A673 (cell line): Measurements from ENCODE around the gene IFITM5.

Experiments used
- CTCF ChIP-seq: fragments of 300-800, 200-600 bp; sonication (generic); conservative IDR thresholded peaks from 2 replicates; pipeline ENCODE4 v1.5.1; 2017; ENCODE audit warnings: low read depth, mild to moderate bottlenecking, antibody characterized with exemption, low read length, moderate library complexity, mixed read lengths
- EZH2 ChIP-seq: fragments of 200-600 bp; sonication (generic); IDR thresholded peaks from 2 replicates; pipeline ENCODE4 v1.6.1; 2017; ENCODE audit warnings: borderline replicate concordance, low read depth, mild to moderate bottlenecking, mixed read lengths, antibody characterized with exemption, low read length; ENCODE audit not compliant: poor library complexity, severe bottlenecking

GRCh38 chr11:259413-259812 is 39.9 kb downstream of the IFITM5 start:
- no peak for TF ChIP-seq CTCF
- TF ChIP-seq EZH2: no peak
